HepG2 (cell line): ENCODE data around the gene TBX3. TPM values are rescaled to one million over a fixed set of nuclear protein-coding genes. Genes with fewer than 3 reads are reported as not detected.

ENCODE experiments used
- FOXA3 ChIP-seq: IDR thresholded peaks from 2 replicates; pipeline ENCODE4 v1.6.1; 2016; ENCODE audit warnings: missing genetic modification reagents, missing compliant biosample characterization
- HNRNPL ChIP-seq: fragments of 200-400 bp; formaldehyde crosslinking; IDR thresholded peaks from 2 replicates; pipeline ENCODE4 v1.6.1; 2017; ENCODE audit warnings: mild to moderate bottlenecking, low read depth, low read length
- JUN ChIP-seq: sonication (generic); formaldehyde crosslinking; IDR thresholded peaks from 2 replicates; pipeline ENCODE4 v1.4.0; 2020; ENCODE audit warnings: mild to moderate bottlenecking, missing genetic modification reagents
- KDM6A ChIP-seq: IDR thresholded peaks from 2 replicates; pipeline ENCODE4 v1.6.1; 2016; ENCODE audit warnings: low read depth
- MAFF ChIP-seq: IDR thresholded peaks from 2 replicates; pipeline ENCODE4 v1.6.1; 2011; ENCODE audit warnings: low read depth, low read length, improper control_type of control experiment
- MAZ ChIP-seq, 2 experiments: sonication (generic) in 1 of 2; formaldehyde crosslinking in 1 of 2; IDR thresholded peaks; 2 replicates each; pipeline versions ENCODE4 v1.5.0 to v1.6.1; 2012 to 2020; ENCODE audit warnings: low read depth in 2 of 2, mild to moderate bottlenecking in 2 of 2, borderline replicate concordance in 1 of 2, improper control_type of control experiment in 1 of 2, low read length in 1 of 2, missing genetic modification reagents in 1 of 2, moderate library complexity in 1 of 2
- MIER3 ChIP-seq: IDR thresholded peaks from 2 replicates; pipeline ENCODE4 v1.6.1; 2016; ENCODE audit warnings: missing compliant biosample characterization, borderline replicate concordance
- NFE2L1 ChIP-seq: sonication (generic); formaldehyde crosslinking; IDR thresholded peaks from 2 replicates; pipeline ENCODE4 v1.4.0; 2020; ENCODE audit warnings: missing genetic modification reagents, mild to moderate bottlenecking, borderline replicate concordance
- NR2F6 ChIP-seq, 2 experiments: IDR thresholded peaks; 2 replicates each; pipeline ENCODE4 v1.6.1; 2016; ENCODE audit warnings: antibody characterized with exemption in 1 of 2, mild to moderate bottlenecking in 1 of 2
- PHB2 ChIP-seq: fragments of 450-650 bp; IDR thresholded peaks from 2 replicates; pipeline ENCODE4 v1.6.1; 2018; ENCODE audit not compliant: partially characterized antibody
- POLR2G ChIP-seq: fragments of 200-400 bp; formaldehyde crosslinking; IDR thresholded peaks from 2 replicates; pipeline ENCODE4 v1.6.1; 2018; ENCODE audit warnings: mild to moderate bottlenecking, low read depth, low read length, moderate library complexity
- RFXAP ChIP-seq: sonication (generic); formaldehyde crosslinking; IDR thresholded peaks from 2 replicates; pipeline ENCODE4 v1.4.0; 2020; ENCODE audit warnings: missing genetic modification reagents, borderline replicate concordance
- RXRA ChIP-seq: sonication (generic); formaldehyde crosslinking; IDR thresholded peaks from 2 replicates; pipeline ENCODE4 v1.5.1; 2020; ENCODE audit warnings: missing genetic modification reagents
- SMAD1 ChIP-seq: sonication (generic); formaldehyde crosslinking; IDR thresholded peaks from 2 replicates; pipeline ENCODE4 v1.4.0; 2020; ENCODE audit warnings: missing genetic modification reagents, low read depth, mild to moderate bottlenecking, borderline replicate concordance
- SPEN ChIP-seq: sonication (generic); formaldehyde crosslinking; IDR thresholded peaks from 2 replicates; pipeline ENCODE4 v1.5.1; 2020; ENCODE audit warnings: low read depth, mild to moderate bottlenecking, missing genetic modification reagents
- TCF7L2 ChIP-seq: IDR thresholded peaks from 2 replicates; pipeline ENCODE4 v1.6.1; 2011; ENCODE audit warnings: mild to moderate bottlenecking, low read depth, low read length, moderate library complexity
- XRCC5 ChIP-seq: fragments of 200-400 bp; formaldehyde crosslinking; optimal IDR thresholded peaks from 2 replicates; pipeline ENCODE3; 2017; ENCODE audit warnings: mild to moderate bottlenecking, low read length
- ZBTB38 ChIP-seq: sonication (generic); formaldehyde crosslinking; IDR thresholded peaks from 2 replicates; pipeline ENCODE4 v1.5.1; 2020; ENCODE audit warnings: mild to moderate bottlenecking, missing genetic modification reagents
- ZMYM2 ChIP-seq: sonication (generic); formaldehyde crosslinking; IDR thresholded peaks from 2 replicates; pipeline ENCODE4 v1.8.0; 2022; ENCODE audit warnings: mild to moderate bottlenecking, missing genetic modification reagents
- ZNF205 ChIP-seq: IDR thresholded peaks from 2 replicates; pipeline ENCODE4 v1.6.1; 2018; ENCODE audit warnings: missing biosample characterization, missing genetic modification reagents
- ZNF260 ChIP-seq: sonication (generic); formaldehyde crosslinking; IDR thresholded peaks from 2 replicates; pipeline ENCODE4 v1.4.0; 2020; ENCODE audit warnings: missing genetic modification reagents, low read depth, mild to moderate bottlenecking, borderline replicate concordance
- ZNF546 ChIP-seq: sonication (generic); formaldehyde crosslinking; conservative IDR thresholded peaks from 2 replicates; pipeline ENCODE4 v1.8.1; 2023; ENCODE audit warnings: mild to moderate bottlenecking, missing genetic modification reagents
- ZNF709 ChIP-seq: sonication (generic); formaldehyde crosslinking; IDR thresholded peaks from 2 replicates; pipeline ENCODE4 v1.5.0; 2020; ENCODE audit warnings: mild to moderate bottlenecking, missing genetic modification reagents
- polyA plus RNA-seq, 8 experiments: library from polyadenylated mRNA; depleted of rRNA in 3 of 8; stranded (reverse) in 7 of 8; unstranded in 1 of 8; fragments of >200 nt; fragmentation: Illumina TruSeq in 4 of 8; extraction: Trizol in 4 of 8; gene quantifications; 2 replicates each; pipeline versions ENCODE4 v1.2.1 to v1.2.3, GENCODE V29; 2011 to 2016; ENCODE audit warnings: low read depth in 4 of 8, missing spikeins in 1 of 8, mixed read lengths in 1 of 8; ENCODE audit not compliant: insufficient read depth in 1 of 8
- total RNA-seq, 5 experiments: library from RNA; depleted of rRNA; stranded (reverse); fragments of >200 nt; fragmentation: Illumina TruSeq; extraction: Trizol; gene quantifications; 2 replicates each; pipeline ENCODE4 v1.2.3, GENCODE V29; 2016; ENCODE audit warnings: low read depth in 1 of 5
- TF ChIP-seq, protein P1 (sequence below): sonication (generic); formaldehyde crosslinking; IDR thresholded peaks from 2 replicates; pipeline ENCODE4 v1.9.0; 2022; ENCODE audit warnings: missing genetic modification reagents, mild to moderate bottlenecking, borderline replicate concordance
- TF ChIP-seq, protein P2 (sequence below): sonication (generic); formaldehyde crosslinking; IDR thresholded peaks from 2 replicates; pipeline ENCODE4 v1.5.0; 2020; ENCODE audit warnings: mild to moderate bottlenecking, missing genetic modification reagents

The TBX3 gene
- total and polyA plus RNA-seq, 2 of the 13 experiments (the other 11 are each of a cell fraction or from before 2014, with no cell fraction given): 27.1 to 42.4 TPM

DNA sequence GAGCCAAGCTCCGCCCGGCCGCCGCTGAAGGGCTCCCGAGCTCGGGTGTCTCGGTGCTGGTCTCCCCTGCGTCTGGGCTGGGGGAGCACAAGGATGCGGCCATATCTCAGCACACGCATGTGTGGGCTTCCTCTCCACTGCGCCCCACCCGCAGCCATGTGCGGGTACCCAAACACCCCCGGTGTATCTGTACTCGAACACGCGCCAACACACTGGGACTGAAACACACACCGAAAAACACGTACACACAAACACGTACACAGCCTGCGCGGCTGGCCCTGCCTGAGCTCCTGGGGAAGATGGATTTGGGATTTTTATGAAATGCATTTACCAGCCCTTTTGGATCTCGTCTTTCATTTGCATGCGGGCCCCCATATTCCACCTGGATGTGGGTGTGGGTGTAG lies 897 bp upstream of the TBX3 start (continued):
- TF ChIP-seq NFE2L1 (CRISPR knock-in tag) (0 out of 2 replicates have a peak, but pooled peaks have one; percentile 20), FOXA3 (CRISPR knock-in tag) (no peak), SMAD1 (CRISPR knock-in tag) (0 out of 2 replicates have a peak, but pooled peaks have one; percentile 29), RFXAP (CRISPR knock-in tag) (no peak), MAZ (IDR thresholded peaks at IDR 0.05; ENCODE audit: borderline replicate concordance, low read depth, low read length) (no peak), MAZ (CRISPR knock-in tag; IDR thresholded peaks at IDR 0.05; ENCODE audit: low read depth) (no peak), MAFF (no peak), KDM6A (CRISPR knock-in tag) (no peak), NR2F6 (IDR thresholded peaks at IDR 0.05) (no peak), NR2F6 (CRISPR knock-in tag; IDR thresholded peaks at IDR 0.05) (no peak), SPEN (CRISPR knock-in tag) (peak; percentile 22; the same call in 1 of the 2 replicates), PHB2 (no peak), ZNF260 (no peak), RXRA (no peak), ZNF205 (CRISPR knock-in tag) (no peak), ZMYM2 (CRISPR knock-in tag) (0 out of 2 replicates have a peak, but pooled peaks have one; percentile 58), ZBTB38 (CRISPR knock-in tag) (peak; percentile 53; the same call in 1 of the 2 replicates), MIER3 (CRISPR knock-in tag) (no peak), HNRNPL (no peak; the same call in 1 of the 2 replicates), TCF7L2 (no peak), XRCC5 (peak; percentile 14), POLR2G (no peak), JUN (CRISPR knock-in tag) (no peak), ZNF546 (CRISPR knock-in tag) (no peak), ZNF709 (CRISPR knock-in tag) (no peak)
- TF ChIP-seq, protein P1, sequence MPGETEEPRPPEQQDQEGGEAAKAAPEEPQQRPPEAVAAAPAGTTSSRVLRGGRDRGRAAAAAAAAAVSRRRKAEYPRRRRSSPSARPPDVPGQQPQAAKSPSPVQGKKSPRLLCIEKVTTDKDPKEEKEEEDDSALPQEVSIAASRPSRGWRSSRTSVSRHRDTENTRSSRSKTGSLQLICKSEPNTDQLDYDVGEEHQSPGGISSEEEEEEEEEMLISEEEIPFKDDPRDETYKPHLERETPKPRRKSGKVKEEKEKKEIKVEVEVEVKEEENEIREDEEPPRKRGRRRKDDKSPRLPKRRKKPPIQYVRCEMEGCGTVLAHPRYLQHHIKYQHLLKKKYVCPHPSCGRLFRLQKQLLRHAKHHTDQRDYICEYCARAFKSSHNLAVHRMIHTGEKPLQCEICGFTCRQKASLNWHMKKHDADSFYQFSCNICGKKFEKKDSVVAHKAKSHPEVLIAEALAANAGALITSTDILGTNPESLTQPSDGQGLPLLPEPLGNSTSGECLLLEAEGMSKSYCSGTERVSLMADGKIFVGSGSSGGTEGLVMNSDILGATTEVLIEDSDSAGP (CRISPR knock-in tag): peak; percentile 7; the same call in 1 of the 2 replicates
- TF ChIP-seq, protein P2, sequence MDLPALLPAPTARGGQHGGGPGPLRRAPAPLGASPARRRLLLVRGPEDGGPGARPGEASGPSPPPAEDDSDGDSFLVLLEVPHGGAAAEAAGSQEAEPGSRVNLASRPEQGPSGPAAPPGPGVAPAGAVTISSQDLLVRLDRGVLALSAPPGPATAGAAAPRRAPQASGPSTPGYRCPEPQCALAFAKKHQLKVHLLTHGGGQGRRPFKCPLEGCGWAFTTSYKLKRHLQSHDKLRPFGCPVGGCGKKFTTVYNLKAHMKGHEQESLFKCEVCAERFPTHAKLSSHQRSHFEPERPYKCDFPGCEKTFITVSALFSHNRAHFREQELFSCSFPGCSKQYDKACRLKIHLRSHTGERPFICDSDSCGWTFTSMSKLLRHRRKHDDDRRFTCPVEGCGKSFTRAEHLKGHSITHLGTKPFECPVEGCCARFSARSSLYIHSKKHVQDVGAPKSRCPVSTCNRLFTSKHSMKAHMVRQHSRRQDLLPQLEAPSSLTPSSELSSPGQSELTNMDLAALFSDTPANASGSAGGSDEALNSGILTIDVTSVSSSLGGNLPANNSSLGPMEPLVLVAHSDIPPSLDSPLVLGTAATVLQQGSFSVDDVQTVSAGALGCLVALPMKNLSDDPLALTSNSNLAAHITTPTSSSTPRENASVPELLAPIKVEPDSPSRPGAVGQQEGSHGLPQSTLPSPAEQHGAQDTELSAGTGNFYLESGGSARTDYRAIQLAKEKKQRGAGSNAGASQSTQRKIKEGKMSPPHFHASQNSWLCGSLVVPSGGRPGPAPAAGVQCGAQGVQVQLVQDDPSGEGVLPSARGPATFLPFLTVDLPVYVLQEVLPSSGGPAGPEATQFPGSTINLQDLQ (CRISPR knock-in tag): no peak
